Glutamatergic neuron (in vitro differentiated cells): ENCODE results near the gene NT5C1A. TPM values are rescaled to one million over a fixed set of nuclear protein-coding genes. Genes with fewer than 3 reads are reported as not detected.

Source experiments
- DNase-seq: peaks from one replicate; pipeline ENCODE4 v3.0.0; 2022
- H3K27ac Mint-ChIP-seq: one replicate; pipeline ENCODE4 v1.8.0; 2020; ENCODE audit warnings: mild to moderate bottlenecking, mixed read lengths, inconsistent platforms; ENCODE audit not compliant: unreplicated experiment
- H3K27me3 Mint-ChIP-seq: one replicate; pipeline ENCODE4 v1.8.0; 2020; ENCODE audit warnings: mild to moderate bottlenecking, moderate library complexity, mixed read lengths, inconsistent platforms; ENCODE audit not compliant: unreplicated experiment
- H3K36me3 Mint-ChIP-seq: one replicate; pipeline ENCODE4 v1.8.0; 2020; ENCODE audit warnings: mild to moderate bottlenecking, mixed read lengths, inconsistent platforms; ENCODE audit not compliant: unreplicated experiment
- H3K4me1 Mint-ChIP-seq: one replicate; pipeline ENCODE4 v1.8.0; 2020; ENCODE audit warnings: mild to moderate bottlenecking, low read depth, mixed read lengths, inconsistent platforms; ENCODE audit not compliant: unreplicated experiment
- H3K4me3 Mint-ChIP-seq: one replicate; pipeline ENCODE4 v1.8.0; 2020; ENCODE audit warnings: mild to moderate bottlenecking, mixed read lengths, inconsistent platforms; ENCODE audit not compliant: unreplicated experiment
- H3K9me3 Mint-ChIP-seq: one replicate; pipeline ENCODE4 v1.8.0; 2020; ENCODE audit warnings: mild to moderate bottlenecking, moderate library complexity, mixed read lengths, inconsistent platforms; ENCODE audit not compliant: unreplicated experiment
- CTCF ChIP-seq: fragments of 200-600 bp; sonication (generic); IDR thresholded peaks from one replicate; pipeline ENCODE4 v1.5.0; 2021; ENCODE audit not compliant: partially characterized antibody, unreplicated experiment
- total RNA-seq: library from RNA; stranded (reverse); fragmentation: NEBNext Ultra II Directional; extraction: Animal tissue kit (Norgen Biotek cat#: 25700); gene quantifications from one replicate; pipeline ENCODE4 v1.2.1, GENCODE V29; 2021; ENCODE audit not compliant: unreplicated experiment

The NT5C1A gene
- total RNA-seq, 1 donor from 2014 or later: not detected

DNA sequence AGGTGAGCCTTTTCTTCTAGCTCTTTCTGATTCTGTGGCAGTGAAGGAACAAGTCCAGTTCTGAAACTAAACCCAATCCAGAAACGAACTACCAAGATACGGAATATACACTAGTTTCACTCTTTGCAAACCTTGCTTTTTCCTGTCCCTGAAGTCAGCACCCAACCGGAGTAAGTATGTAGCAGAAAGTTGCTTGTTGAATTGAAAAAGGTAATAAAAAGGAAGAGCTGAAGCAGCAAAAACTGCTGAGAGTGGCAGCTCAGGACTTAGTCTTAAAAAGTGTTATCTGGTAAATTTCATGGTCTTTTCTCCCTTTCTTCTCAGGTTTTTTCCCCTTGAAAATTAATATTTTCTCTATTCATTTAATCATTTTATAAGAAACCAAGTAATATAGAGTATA is 9.4 kb upstream of the NT5C1A start:
- DNase-seq: no peak
- no peaks in the 10 kb centered on the region for H3K9me3 Mint-ChIP-seq
- H3K27me3 Mint-ChIP-seq: peaks cover 32% of the 10 kb centered on the region
- H3K27ac Mint-ChIP-seq: no peak overlapping the region
- H3K36me3 Mint-ChIP-seq: peaks cover 5% of the 10 kb centered on the region
- no peak overlapping the region for H3K4me3 Mint-ChIP-seq
- TF ChIP-seq CTCF: no peak
- no peaks in the 10 kb centered on the region for H3K4me1 Mint-ChIP-seq

DNA sequence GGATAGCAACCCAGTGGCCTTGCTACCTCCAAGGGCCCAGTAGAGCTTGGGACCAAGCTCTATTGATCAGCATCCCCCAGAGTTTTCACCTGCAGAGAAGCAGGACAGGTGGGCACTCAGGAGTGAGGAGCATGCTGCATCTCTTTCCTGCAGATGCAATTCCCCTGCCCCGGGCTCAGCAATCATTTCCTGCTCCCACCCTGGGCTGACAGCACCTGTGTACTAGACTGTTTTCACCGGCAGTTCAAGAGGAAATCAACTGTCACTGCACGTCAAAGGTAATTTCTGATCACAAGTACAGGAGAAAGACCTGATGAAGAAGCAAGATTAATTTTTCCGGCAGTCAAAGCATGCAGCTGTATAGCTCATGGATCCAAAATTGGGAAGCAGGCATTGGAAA is 8.8 kb upstream of the NT5C1A start:
- Mint-ChIP-seq H3K36me3 (peaks cover 5% of the 10 kb centered on the region), H3K4me1 (no peaks in the 10 kb centered on the region), H3K9me3 (no peaks in the 10 kb centered on the region), H3K27me3 (peaks cover 31% of the 10 kb centered on the region), H3K4me3 (no peak overlapping the region), H3K27ac (no peak overlapping the region)
- DNase-seq: no peak
- TF ChIP-seq CTCF: no peak

DNA sequence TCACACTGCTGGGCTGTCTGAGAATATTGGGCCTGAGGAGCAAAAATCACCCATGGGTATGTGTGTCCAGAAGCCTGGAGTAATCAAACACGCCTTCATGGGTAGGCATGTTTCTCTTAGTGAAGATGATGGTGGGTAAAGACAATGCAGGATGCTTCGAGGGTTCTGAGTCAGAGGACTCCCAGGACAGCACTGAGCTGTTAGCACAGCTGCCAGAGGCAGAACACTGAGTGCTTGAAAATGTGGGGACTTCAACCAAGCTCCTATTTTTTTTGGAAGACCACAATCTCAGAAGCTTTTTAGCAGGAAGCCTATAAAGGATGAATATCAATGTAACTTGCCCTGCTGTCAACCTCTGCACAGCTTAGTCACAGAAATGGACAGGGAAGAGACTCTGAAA is 7.9 kb upstream of the NT5C1A start:
- peaks cover 5% of the 10 kb centered on the region for H3K36me3 Mint-ChIP-seq
- H3K4me3 Mint-ChIP-seq: no peak overlapping the region
- no peak overlapping the region for H3K27ac Mint-ChIP-seq
- H3K4me1 Mint-ChIP-seq: no peaks in the 10 kb centered on the region
- peaks cover 28% of the 10 kb centered on the region for H3K27me3 Mint-ChIP-seq
- no peaks in the 10 kb centered on the region for H3K9me3 Mint-ChIP-seq
- no peak for DNase-seq
- TF ChIP-seq CTCF: no peak

DNA sequence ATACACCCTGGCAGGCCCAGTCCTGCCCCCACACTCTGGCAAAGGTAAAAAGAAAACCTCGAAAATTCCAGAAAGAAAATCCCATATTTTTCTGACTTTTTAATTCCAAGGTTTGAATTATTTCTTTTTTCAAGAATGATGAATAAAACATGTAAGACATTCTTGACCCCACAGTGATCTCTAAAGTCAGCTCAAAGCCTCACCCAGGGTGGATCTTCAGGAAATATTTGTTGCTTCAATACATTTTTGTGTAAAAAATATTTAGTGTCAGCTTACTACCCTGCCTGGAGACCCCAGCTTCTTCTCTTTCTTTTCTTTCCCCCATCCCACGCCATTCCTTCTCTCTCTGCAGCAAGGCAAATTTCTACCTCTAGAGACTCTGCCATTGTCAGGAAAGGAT is 7.0 kb upstream of the NT5C1A start:
- no peak overlapping the region for H3K27ac Mint-ChIP-seq
- no peaks in the 10 kb centered on the region for H3K9me3 Mint-ChIP-seq
- no peak overlapping the region for H3K4me3 Mint-ChIP-seq
- peaks cover 5% of the 10 kb centered on the region for H3K36me3 Mint-ChIP-seq
- H3K27me3 Mint-ChIP-seq: peaks cover 30% of the 10 kb centered on the region
- no peak for DNase-seq
- no peaks in the 10 kb centered on the region for H3K4me1 Mint-ChIP-seq
- no peak for TF ChIP-seq CTCF

DNA sequence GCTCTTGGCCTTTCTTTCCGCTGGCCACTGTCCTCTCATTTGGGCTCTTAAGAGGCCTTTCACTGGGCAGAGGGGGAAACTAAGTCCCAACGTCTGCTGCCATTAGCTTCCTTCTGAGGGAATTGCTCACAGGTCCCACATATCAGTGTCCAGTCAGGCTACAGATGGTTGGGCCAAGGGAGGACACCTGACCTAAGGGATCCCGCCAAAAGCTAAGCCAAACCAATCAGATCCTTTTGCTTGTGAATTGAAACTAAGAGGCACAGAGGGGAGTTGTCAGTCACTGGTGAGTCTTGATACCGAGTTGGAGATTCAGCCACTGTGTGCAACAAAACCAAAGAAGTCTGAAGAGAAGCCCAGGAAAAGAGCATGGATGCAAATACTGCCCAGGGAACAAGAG is 5.7 kb upstream of the NT5C1A start:
- Mint-ChIP-seq H3K27ac (no peak overlapping the region), H3K4me3 (no peak overlapping the region), H3K9me3 (no peaks in the 10 kb centered on the region), H3K4me1 (no peaks in the 10 kb centered on the region), H3K27me3 (peaks cover 34% of the 10 kb centered on the region), H3K36me3 (peaks cover 4% of the 10 kb centered on the region)
- TF ChIP-seq CTCF: no peak
- no peak for DNase-seq
